NCI-H2081 treated with DMSO at 0.1 percent for 48 hours (cell line): ENCODE measurements around the gene CSHL1.

ENCODE experiments used
- DNase-seq: peaks from one replicate; lab custom pipeline; 2025; lab: John Stamatoyannopoulos, UW

Gene CSHL1

DNA sequence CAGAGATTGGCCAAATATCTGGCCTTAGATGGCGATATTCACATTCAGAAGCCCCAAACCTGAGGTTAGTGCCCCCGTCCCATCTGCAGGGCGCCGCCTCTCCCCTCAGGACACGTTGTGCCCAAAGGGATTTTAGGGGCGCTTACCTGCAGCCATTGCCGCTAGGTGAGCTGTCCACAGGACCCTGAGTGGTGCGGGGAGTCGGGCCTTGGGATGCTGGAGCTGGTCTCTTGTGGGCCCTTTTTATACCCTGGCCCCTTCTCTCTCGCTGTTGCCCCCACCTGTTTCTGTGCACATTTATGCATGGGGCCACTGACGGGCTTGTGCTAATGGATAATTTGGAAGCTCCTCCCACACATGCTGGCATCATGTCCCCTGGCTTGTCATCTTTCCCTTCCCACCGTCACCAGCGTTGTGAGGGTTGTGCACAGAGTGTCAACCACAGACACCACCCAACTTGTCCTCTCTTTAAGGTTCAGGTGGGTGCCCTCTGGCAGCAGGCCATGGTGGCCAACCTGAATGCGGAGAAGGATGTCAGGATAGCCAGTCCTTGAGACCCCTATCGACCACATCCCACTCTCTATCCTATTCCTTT is at the start of gene CSHL1:
Gene CSHL1, minus strand, starts transcription at position 218 of the 595 bp plus-strand sequence. Its CDS starts 62 bp downstream, at position 156.
- no peak for DNase-seq

DNA sequence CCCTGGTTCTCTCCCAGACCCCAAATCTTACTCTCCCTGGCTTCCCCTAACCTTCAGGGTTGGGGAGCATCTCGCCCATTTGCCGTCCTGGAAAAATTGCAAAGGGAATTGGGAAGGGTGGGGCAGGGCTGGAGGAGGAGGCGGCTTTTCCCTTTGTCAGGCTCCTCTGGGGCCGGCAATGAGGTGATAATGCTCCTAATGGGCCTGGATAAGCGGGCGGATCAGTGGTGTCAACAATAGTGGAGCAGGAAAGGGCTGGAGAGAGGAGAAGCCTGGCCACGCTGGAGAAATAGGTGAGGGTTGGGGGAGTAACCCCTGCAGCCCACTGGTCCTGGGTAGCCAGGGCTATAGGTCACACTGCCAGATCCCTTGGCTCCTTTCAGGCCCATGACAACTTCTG is 49.4 kb upstream of the CSHL1 start:
- DNase-seq: no peak

DNA sequence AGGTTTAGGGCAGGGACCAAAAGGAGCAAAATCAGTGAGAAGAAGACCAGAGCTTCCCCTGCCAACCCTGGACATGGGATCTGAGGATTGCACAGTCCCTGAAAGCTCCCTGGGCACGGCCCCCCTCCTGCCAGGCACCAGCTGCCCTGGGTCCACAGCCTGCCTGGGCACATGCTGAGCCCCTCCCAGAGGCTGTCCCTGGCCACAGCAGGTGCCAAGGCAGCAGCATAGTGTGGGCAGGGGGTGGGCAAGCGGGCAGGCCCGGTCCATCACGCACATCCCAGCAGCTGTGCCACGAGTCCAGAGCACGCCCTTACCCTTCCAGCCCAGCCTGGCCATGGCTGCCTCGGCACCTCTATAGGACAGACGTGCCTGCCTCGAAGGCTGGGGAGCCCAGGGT is 48.9 kb upstream of the CSHL1 start:
- DNase-seq: no peak

DNA sequence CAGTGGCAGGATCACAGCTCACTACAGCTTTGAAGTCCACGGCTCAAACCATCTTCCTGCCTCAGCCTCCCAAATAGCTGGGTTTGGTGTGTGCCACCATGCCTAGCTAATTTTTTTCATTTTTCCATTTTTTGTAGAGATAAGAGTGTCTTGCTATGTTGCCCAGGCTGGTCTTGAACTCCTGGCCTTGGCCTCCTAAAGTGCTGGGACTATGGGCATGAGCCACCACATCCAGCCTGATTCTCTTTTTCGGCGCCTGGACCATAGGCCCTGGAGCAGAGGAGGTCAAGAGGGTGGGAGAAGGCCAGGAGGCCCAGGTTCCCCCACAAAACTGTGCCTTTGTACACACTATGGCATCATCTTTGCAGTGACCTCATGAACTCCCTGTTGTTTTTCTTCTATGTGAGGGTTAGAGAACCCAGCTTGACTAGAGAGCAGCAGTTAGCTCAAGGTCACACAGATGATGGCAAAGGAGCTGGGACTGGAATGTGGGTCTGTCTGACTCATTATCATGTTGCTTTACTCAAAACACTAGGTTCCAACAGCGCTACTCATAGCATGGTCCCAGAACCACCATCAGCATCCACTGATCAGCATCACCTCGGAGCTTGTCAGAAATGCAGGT is 45.4 kb upstream of the CSHL1 start:
- no peak for DNase-seq

DNA sequence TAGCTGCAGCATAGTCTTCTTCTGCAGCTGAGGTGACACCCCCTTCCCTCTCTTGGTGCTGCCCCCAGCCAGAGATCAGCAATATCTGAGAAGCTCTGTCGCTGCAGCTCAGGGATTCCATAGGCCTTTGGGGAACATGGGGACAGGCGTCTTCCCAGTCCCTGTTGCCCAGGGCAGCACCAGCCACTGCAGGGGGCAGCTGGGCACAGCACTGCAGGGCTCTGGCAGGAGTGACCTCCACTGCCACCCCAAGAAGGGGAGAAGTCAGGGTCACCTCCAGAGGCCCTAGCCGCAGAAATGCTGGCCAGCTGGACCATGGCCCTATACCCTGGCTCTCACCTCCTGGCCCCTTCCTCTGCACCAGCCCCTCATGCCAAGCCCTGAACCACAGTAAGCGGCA is 44.7 kb upstream of the CSHL1 start:
- DNase-seq: no peak

DNA sequence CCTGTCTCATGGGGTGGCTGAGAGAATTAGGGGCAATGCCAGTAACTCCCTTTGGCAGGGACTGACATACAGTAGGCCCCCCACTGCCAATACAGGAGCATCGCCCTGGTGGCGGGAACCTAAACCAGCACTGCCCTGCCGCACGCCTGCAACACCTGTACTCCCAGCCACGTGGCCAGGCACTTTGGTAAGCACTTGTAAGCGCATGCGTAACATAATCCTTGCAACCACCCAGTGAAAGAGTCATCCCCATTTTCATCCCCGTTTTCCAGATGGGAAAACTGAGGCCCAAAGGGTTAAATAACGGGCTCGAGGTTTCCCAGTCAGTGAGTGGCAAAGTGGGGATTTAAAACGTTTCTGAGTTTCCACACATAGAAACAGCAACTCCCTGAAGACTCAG is 44.2 kb upstream of the CSHL1 start:
- DNase-seq: no peak

DNA sequence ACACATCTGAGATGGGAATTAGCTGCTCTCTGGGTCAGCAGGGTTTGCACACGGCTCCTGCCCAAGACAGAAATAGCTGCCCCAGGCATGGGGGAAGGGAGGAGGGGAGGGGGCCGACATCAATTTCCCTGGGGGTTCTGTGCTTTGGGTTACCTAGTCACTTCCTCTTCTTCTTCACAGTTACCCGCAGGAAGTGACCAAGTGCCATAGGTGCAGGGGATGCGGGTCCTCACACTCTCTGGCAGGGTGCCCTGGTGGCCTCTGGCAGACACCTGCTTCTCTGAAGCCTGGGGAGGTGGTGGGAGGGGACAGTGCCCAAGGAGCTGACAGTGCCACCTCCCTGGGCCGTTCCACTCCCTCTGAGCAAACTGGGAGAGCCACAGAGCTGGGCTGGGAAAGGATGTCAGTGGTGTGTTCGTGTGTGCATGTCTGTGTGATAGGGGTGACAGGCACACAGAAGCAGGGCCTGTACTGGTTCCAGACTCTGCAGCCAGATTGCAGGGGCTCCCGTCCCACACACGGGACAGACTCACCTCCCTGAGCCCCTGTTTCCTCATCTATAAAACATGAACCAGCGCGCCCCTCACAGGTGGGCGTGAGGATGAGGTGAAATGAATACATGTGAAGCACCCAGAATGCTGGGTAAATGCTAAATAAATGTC is 43.5 kb upstream of the CSHL1 start:
- no peak for DNase-seq

DNA sequence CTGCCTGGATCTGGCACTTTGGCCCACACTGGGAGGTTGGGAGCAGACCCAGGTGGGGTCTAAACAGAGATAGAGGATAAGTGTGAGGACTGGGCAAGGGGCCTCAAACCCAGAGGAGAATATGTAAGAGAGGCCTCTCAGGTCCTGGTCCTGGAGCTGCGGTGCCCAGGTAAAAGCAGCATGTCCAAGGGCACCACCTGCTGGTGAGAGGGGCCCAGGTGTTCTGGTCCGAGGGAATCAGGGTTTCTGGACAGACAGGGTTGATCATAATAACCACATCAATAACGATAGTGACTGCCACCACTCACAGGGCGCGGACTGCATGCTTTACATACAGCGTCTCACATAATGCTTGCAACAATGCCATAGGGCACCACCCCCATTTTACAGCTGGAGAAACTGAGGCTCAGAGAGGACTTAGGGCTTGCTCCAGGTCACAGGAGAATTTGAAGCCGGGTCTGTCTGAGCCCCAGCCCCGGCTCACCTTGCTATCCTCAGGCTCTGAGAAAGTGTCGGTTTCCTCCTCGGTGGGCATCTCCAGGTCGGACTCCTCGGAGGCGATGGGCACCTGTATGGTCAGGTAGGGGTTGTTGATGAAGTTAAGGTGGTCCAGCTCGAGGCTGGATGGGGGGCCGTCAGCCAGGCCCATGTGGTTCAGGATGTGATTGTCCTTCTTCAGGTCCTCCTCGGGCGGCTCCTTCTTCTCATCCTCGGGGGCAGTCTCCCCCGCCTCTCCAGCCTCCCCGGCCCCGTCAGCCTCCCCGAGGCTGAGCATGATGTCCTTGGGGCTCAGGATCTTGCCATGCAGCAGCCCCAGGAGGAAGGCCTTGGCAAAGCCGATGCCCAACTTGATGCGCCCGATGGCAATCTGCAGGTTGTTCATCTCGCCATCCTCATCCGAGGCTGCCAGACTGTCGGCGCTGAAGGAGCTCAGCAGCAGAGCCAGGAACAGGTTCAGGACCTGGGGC is 40.2 kb upstream of the CSHL1 start:
- no peak for DNase-seq

DNA sequence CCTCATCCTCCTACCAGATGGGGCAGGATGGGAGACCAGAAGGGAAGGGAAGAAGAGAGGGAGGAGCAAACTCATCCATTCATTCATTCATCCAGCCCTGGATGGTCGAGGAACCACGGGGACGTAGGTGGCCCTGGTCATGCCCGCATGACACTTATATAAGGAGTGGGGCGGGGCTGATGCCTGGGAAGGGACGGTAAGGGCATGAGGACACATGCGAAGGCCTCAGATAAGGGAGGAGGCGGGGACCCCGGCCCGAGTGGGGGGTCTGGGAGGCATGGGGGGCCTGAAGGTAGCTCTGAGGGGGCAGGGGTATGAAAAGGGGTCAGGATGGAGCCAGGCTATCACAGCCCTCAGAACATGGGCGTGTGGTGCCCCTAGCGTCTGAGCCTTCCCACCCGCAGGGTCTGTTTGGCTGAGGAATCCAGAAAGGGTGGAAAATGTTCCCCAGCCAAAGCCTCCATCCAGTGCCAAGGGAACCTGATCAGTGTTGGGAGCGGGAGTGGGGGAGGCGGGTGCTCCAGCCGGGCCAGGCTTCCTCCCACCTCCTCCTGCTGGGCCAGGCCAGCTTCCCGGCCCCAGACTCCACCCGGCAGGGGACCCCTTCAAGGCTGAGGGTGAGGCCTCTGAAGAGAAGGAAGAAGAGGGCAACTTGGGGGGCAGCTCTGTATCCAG is 38.7 kb upstream of the CSHL1 start:
- DNase-seq: no peak

DNA sequence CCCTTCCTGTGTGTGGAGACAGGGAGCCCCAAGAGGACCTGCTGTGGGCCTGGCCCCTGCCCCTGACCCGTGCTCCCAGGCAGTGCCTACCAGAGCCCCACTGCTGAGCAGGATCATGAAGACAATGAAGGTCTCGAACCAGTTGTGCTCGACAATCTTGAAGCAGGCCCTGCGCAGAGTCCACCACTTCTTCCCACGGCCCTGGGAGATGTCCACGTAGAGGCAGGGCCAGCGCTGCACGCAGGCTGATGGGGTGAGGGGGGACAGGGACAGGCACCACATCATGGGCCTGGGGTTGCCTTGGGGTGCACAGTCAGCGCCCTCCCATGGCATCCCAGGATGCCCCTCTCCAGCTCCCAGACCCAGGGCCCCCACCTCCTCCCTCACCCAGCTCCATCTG is 37.5 kb upstream of the CSHL1 start:
- no peak for DNase-seq

DNA sequence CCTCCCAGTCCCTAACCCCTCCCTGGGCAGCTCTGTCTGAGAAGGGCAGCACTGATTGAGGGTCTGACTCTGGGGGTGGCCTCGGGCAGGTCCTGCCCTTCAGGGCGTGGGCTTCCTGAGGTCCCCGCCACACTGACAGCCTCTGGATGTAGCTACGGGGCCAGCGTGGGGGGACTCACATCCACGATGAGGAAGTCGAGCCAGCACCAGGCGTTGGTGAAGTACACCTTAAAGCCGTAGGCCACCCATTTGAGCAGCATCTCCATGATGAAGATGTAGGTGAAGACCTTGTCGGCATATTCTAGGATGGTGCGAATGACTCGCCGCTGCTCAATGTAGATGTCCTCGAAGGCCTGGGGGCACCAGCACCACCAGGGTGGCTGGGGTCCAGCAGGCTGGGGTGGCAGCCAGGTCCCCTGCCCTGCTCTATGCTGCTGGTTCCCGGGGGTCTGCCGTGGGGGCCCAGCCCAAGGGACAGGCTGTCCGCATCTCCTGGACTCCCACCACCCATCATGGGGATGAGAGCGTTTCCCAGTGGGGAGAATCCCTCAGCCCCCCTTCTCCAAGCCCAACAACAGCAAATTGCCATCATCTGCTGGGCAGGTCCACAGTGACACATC is 36.8 kb upstream of the CSHL1 start:
- DNase-seq: no peak

DNA sequence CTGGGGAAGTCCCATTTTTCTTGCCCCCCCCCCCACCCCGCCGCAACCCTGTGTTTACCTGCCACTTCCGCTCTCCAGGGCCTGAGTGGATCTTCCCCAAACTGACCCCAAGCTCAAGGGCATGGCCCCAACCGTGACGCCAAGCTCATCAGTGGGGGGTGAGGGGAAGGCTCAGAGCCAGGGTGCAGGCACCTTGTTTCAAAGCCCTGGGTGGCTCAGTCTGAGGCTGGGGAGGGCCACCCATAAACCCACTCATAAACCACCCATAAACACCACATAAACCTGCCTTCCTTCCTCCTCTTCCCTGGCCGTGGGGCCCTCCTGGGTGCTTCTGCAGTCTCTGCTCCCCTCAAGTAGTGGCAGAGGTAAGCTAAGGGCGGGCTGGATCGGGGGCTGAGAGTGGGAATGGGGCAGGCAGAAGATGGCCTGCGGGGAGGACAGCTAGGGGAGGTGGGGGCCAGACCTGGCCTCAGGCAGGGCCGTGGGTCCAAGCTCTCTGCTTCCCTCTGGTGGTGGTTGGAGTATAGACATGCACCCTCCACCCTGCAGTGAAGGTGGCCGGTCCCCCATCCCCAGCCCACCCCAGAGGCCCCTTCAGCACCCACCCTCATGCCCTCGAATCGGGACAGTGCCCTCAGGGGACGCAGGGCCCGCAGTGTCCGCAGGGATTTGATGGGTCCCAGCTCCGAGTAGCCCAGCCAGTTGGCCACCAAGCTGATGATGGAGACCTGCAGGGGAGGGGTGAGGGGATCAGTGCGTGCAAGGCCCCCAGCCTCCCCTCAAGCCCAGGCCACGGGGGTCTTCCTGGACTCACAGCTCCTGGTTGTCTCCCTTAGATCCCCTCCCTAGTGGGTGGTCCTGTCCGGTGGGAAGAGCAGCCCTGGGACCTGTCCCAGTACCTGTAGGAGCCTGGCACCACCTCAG is 35.6 kb upstream of the CSHL1 start:
- no peak for DNase-seq

DNA sequence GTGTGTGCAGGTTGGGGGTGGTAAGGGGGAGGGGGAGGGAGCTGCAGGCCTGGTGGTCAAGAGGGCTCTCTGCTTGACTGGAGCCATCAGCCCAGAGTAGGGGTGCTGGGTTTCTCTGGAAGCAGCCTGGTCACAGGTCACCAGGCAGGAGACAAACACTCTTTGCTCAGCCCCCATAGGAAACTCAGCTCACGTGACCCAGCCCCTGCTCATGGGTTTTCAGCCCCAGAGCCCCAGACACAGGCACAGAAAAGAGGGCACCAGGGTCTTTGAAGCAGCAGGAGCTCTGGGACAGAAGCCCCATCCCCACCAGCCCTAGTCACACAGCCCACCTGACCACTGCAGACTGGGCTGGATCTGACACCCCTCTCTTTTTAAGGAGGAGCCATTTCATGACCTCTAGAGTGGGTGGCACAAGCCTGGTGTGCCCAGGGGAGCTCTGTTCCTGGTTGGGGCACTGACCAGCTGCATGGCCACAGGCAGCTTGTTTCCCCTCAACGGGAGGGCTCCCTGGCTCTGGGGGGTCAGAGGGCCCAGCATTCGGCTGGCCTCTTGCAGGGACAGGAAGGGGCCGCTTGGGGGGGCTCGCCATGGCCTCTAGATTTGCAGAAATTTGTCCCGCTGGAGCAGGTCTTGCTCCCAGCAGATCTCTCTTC is 34.9 kb upstream of the CSHL1 start:
- no peak for DNase-seq

DNA sequence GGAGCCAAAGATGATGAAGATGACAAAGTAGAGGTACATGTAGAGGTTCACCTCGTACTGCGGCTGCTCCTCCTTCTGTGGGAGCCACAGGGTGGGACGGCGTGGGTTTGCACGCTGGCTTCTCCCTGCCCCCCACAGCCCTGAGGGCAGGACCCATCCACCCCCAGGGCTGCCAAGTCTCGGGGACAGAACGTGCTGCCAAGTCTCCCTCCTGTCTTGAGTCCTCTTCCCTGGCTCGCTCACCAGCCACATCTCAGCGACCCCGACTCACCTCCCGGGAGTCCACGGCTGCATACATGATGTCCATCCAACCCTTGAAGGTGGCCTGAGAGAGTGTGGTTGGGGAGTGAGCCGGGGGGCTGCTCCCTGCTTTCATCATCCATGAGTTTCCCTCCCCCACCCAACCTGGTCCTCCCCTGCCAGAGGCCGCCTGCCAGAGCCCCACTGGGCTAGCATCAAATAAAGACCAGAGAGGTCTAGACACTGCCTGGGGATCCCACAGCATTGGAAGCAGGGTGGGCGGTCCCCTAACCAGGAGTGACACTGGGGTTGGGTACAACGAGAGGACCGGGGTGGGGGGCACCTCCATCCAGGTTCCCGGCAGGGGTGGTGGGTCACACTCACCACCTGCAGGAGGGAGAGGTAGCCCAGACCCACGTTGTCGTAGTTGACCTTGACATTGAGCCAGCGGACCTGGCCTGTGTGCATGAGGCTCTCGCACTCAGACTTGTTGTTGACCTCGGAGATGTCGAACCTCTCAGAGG is 33.9 kb upstream of the CSHL1 start:
- no peak for DNase-seq

DNA sequence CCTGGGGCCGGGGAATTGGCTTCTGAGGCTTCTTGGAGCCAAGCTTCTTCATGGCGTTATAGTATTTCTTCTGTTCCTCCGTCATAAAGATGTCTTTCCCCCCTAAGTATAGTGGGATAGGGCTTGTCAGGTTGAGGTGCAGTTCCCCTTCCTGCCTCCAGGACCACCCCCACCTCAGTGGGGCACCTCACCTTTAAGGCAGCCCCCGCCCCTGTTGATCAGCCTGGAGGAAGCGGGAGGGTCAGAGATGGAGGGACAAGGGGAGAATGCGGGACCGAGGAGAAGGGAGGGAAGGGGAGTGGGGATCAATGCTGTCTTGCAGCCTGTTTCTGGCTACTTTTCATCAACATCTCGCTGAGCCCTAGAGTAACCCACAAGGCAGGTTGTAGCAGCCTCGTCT is 32.7 kb upstream of the CSHL1 start:
- DNase-seq: no peak

DNA sequence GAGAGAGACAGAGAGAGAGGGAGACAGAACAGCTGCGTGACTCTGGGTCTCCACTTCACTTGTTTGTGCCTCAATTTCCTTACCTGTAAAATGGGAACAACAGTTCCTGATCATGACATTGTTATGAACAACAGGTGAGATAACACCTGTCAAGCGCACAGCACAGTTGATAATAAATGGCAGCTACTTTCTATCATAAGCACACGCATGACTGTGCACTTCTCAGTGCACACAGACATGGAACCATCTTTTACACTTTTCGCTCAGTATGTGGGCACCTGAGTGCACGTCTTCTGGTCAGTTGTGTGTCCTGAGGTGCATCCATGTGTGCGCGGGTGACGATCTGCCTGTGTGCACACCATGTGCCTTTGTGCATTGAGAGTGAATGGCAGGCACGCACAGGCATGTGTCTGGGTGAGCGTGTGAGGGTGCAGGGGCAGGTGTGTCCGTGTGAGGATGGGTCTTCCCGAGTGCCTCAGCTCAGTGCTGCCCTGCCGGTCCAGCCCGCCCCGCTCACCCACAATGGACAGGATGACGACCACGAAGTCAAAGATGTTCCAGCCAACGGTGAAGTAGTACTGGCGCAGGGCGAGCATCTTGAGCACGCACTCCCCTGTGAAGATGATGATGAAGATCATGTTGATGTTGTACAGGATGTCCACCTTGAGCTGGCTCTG is 31.4 kb upstream of the CSHL1 start:
- no peak for DNase-seq

DNA sequence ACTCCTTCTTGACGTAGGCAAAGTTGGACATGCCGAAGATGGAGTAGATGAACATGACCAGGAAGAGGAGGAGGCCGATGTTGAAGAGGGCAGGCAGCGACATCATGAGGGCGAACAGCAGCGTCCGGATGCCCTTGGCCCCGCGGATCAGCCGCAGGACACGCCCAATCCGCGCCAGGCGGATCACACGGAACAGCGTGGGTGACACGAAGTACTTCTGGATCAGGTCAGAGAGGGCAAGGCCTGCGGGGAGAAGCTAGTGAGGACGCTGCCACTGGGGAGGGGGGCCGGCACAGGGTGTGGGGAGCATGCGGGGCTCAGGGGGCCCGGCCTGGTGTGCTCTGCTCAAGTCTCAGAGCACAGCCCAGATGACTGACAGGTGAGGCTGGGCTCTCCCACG is 30.7 kb upstream of the CSHL1 start:
- no peak for DNase-seq

DNA sequence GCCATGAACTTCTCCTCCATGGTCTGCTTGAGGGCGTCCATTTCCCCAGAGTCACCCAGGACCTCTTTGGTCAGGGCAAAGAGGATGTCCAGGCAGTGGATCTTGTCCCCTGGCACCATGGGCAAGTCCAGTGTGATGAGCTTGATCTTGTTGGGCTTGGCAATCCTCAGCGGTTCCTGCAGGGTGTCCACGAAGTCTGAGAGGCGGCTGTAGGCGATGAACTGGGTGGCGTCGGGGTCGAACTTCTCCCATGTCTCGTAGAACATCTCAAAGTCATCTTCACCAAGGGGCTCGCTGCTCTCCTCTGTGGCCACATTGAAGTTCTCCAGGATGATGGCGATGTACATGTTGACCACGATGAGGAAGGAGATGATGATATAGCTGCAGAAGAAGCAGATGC is 30.1 kb upstream of the CSHL1 start:
- no peak for DNase-seq

DNA sequence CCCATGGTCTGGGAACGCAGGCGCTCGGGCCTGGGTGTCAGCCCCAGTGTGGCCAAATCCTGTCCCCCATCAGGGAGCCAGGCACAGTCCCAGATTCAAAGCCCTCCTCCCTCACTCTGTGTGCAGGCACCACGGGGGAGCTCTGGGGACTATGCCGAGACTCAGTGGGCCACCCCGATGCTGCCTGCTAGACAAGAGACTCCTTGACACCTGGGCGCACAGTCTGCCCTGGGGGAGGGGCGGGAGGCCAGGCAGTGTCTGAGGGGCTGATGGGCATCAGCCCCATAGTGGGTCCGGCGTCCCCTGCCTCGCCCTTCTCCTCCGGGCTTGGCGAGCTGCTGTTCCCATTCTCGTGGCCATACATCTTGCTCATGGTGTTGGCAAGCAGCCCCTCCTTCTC is 29.5 kb upstream of the CSHL1 start:
- no peak for DNase-seq
